A549 (cell line): ENCODE measurements around the gene SLC8A2. TPM values are rescaled to one million over a fixed set of nuclear protein-coding genes. Genes with fewer than 3 reads are reported as not detected.

Experiments used
- ATAC-seq, 2 experiments: fragments of 200-7000 bp in 1 of 2; fragments of >200 bp in 1 of 2; cut with Nextera tagmentation in 1 of 2; cut with Tn5 transposase in 1 of 2; 3 replicates each; pipeline versions ENCODE4 v1.8.0 to v1.9.1; 2018 to 2020; ENCODE audit warnings: mild to moderate bottlenecking in 1 of 2, moderate library complexity in 1 of 2
- CTCF ChIA-PET: fragments of 300-600 bp; sonication (Branson Sonifier 250); formaldehyde crosslinking; extraction: SDS; loops from one replicate; lab custom pipeline; 2021; ENCODE audit warnings: antibody characterized with exemption, inconsistent platforms; lab: Yijun Ruan, JAX
- POLR2A ChIA-PET: fragments of 350-600 bp; formaldehyde crosslinking; extraction: SDS; loops from one replicate; lab custom pipeline; 2021; ENCODE audit warnings: antibody characterized with exemption, inconsistent platforms; lab: Yijun Ruan, JAX
- DNase-seq, 2 experiments: peaks; one replicate each; pipeline versions ENCODE4 v3.0.0 to v3.0.0-alpha.2; 2011 to 2016; ENCODE audit warnings: low read depth in 1 of 2, low spot score in 1 of 2
- FAIRE-seq: peaks from 2 replicates; lab custom pipeline; 2011; peaks lifted over from hg19 to GRCh38; lab: Jason Lieb, UNC
- H3K27ac ChIP-seq, 2 experiments: fragments of >200 bp; sonication (Bioruptor Twin); formaldehyde crosslinking; 3 replicates each; pipeline ENCODE4 v1.5.1; 2016 to 2017
- H3K4me1 ChIP-seq: fragments of >200 bp; sonication (Bioruptor Twin); formaldehyde crosslinking; 3 replicates; pipeline ENCODE4 v1.6.1; 2016
- H3K4me2 ChIP-seq: fragments of >200 bp; sonication (Bioruptor Twin); formaldehyde crosslinking; 3 replicates; pipeline ENCODE4 v1.6.1; 2016
- H3K4me3 ChIP-seq: fragments of >200 bp; sonication (Bioruptor Twin); formaldehyde crosslinking; 3 replicates; pipeline ENCODE4 v1.5.1; 2016
- H3K9me3 ChIP-seq: fragments of >200 bp; sonication (Bioruptor Twin); formaldehyde crosslinking; 3 replicates; pipeline ENCODE4 v1.6.1; 2016
- ATOH8 ChIP-seq: fragments of 250-450 bp; sonication (Bioruptor Pico); IDR thresholded peaks from 2 replicates; pipeline ENCODE4 v1.5.0; 2020; ENCODE audit warnings: low read depth, mild to moderate bottlenecking, moderate library complexity
- CHD2 ChIP-seq: fragments of 150-350 bp; IDR thresholded peaks from 2 replicates; pipeline ENCODE4 v1.6.1; 2014; ENCODE audit warnings: low read length; ENCODE audit not compliant: partially characterized antibody
- CTCF ChIP-seq: fragments of >200 bp; sonication (Bioruptor Twin); formaldehyde crosslinking; IDR thresholded peaks from 3 replicates; pipeline ENCODE4 v1.5.1; 2016
- EHF ChIP-seq: fragments of 250-450 bp; sonication (Bioruptor Pico); IDR thresholded peaks from 2 replicates; pipeline ENCODE4 v1.5.0; 2020; ENCODE audit warnings: mild to moderate bottlenecking
- FOXS1 ChIP-seq: fragments of 250-450 bp; sonication (Bioruptor Pico); IDR thresholded peaks from 2 replicates; pipeline ENCODE4 v1.5.0; 2020; ENCODE audit warnings: mild to moderate bottlenecking, moderate library complexity
- GATA3 ChIP-seq: IDR thresholded peaks from 2 replicates; pipeline ENCODE4 v1.6.1; 2012; ENCODE audit warnings: borderline replicate concordance
- HOXA7 ChIP-seq: fragments of 250-450 bp; sonication (Bioruptor Pico); IDR thresholded peaks from 2 replicates; pipeline ENCODE4 v1.5.0; 2020; ENCODE audit warnings: mild to moderate bottlenecking, moderate library complexity
- KDM1A ChIP-seq: fragments of 200-600 bp; sonication (generic); IDR thresholded peaks from 2 replicates; pipeline ENCODE4 v1.6.1; 2016; ENCODE audit warnings: low read depth, mild to moderate bottlenecking
- KDM5A ChIP-seq: fragments of 200-600 bp; sonication (generic); IDR thresholded peaks from 2 replicates; pipeline ENCODE4 v1.6.1; 2016; ENCODE audit warnings: antibody characterized with exemption, mild to moderate bottlenecking
- MAFK ChIP-seq: fragments of 450-650 bp; IDR thresholded peaks from 2 replicates; pipeline ENCODE4 v1.6.1; 2014; ENCODE audit not compliant: partially characterized antibody
- MAX ChIP-seq: IDR thresholded peaks from 2 replicates; pipeline ENCODE4 v1.6.1; 2012
- MYC ChIP-seq: IDR thresholded peaks from 2 replicates; pipeline ENCODE4 v1.6.1; 2012; ENCODE audit warnings: mild to moderate bottlenecking, inconsistent platforms, low read length, improper control_type of control experiment, borderline replicate concordance
- PHF8 ChIP-seq: fragments of 200-600 bp; sonication (generic); IDR thresholded peaks from 2 replicates; pipeline ENCODE4 v1.6.1; 2016; ENCODE audit warnings: low read depth, mild to moderate bottlenecking, antibody characterized with exemption, moderate library complexity, borderline replicate concordance
- RARB ChIP-seq: fragments of 250-450 bp; sonication (Bioruptor Pico); IDR thresholded peaks from 2 replicates; pipeline ENCODE4 v1.8.0; 2021; ENCODE audit warnings: mild to moderate bottlenecking, moderate library complexity
- REST ChIP-seq: fragments of 200-600 bp; sonication (generic); IDR thresholded peaks from 2 replicates; pipeline ENCODE4 v1.6.1; 2016; ENCODE audit warnings: antibody characterized with exemption, mild to moderate bottlenecking, moderate library complexity
- SREBF2 ChIP-seq: fragments of 450-650 bp; IDR thresholded peaks from 2 replicates; pipeline ENCODE4 v1.6.1; 2014; ENCODE audit warnings: mild to moderate bottlenecking, moderate library complexity
- TP53 ChIP-seq: fragments of 250-450 bp; sonication (Bioruptor Pico); IDR thresholded peaks from 2 replicates; pipeline ENCODE4 v1.5.0; 2021; ENCODE audit warnings: mild to moderate bottlenecking, moderate library complexity
- USF2 ChIP-seq: fragments of 450-650 bp; IDR thresholded peaks from 2 replicates; pipeline ENCODE4 v1.6.1; 2014; ENCODE audit warnings: antibody characterized with exemption
- ZNF302 ChIP-seq: fragments of 250-450 bp; sonication (Bioruptor Pico); IDR thresholded peaks from 2 replicates; pipeline ENCODE4 v1.9.0; 2021; ENCODE audit warnings: inconsistent platforms, mild to moderate bottlenecking, moderate library complexity
- ZSCAN20 ChIP-seq: fragments of 250-450 bp; sonication (Bioruptor Pico); IDR thresholded peaks from 2 replicates; pipeline ENCODE4 v1.8.0; 2022; ENCODE audit warnings: mild to moderate bottlenecking, moderate library complexity
- WGBS: methylation state at CpG from one replicate; pipeline ENCODE4 v1.1.6; 2017; ENCODE audit errors: missing lambda C conversion rate; 5-methylcytosine and 5-hydroxymethylcytosine counted together
- polyA plus RNA-seq, 4 experiments: library from polyadenylated mRNA; depleted of rRNA in 3 of 4; stranded (reverse); fragments of >200 nt; fragmentation: RNase III in 1 of 4; extraction: RNeasy Plus Mini Kit Qiagen cat#74134 plus additional on column Dnase treatment in 1 of 4; gene quantifications; 2 replicates in 3 of 4; 3 replicates in 1 of 4; pipeline ENCODE4 v1.2.3, GENCODE V29; 2011 to 2017

Gene SLC8A2
- polyA plus RNA-seq, 2 of the 4 experiments (the other 2 are of a cell fraction), result 0.15 to 0.35 TPM

GRCh38 chr19:47495478-47496372, 24.0 kb upstream of the SLC8A2 start:
- Histone ChIP-seq H3K4me1 (no peaks in the 10 kb centered on the region), H3K4me2 (no peak overlapping the region), H3K9me3 (no peaks in the 10 kb centered on the region), H3K27ac (no peak overlapping the region), H3K4me3 (no peak overlapping the region)
- no peak for DNase-seq
- WGBS, result 86% methylated on average over 16 of the region's 17 CpGs
- ChIA-PET POLR2A (no interaction called here), CTCF (interaction anchor here (0.8 to 9.7 kb wide), 10 partner anchors 9 to 294 kb away, joined by 3 to 58 read pairs (median 6); partner anchors contain the start of genes KPTN and NAPA)
- TF ChIP-seq RARB (no peak), ZSCAN20 (CRISPR knock-in tag) (no peak), GATA3 (no peak), MAFK (no peak), CTCF (no peak), KDM1A (no peak), MAX (no peak)
- ATAC-seq, result no peak
- FAIRE-seq, result no peak

GRCh38 chr19:47494729-47495128, 23.0 kb upstream of the SLC8A2 start:
- POLR2A ChIA-PET, result no interaction called here
- DNase-seq (no peak), FAIRE-seq (no peak), ATAC-seq (no peak)
- TF ChIP-seq EHF (CRISPR knock-in tag), result no peak
- no peak for TF ChIP-seq CHD2
- no peak for TF ChIP-seq MYC
- TF ChIP-seq ATOH8 (CRISPR knock-in tag), result no peak
- no peak for TF ChIP-seq PHF8
- TF ChIP-seq ZSCAN20 (CRISPR knock-in tag), result no peak
- no peak for TF ChIP-seq KDM5A
- no peak for TF ChIP-seq REST
- no peak for TF ChIP-seq HOXA7 (CRISPR knock-in tag)
- no peak for TF ChIP-seq USF2
- TF ChIP-seq FOXS1 (CRISPR knock-in tag), result no peak
- TF ChIP-seq ZNF302, result no peak
- TF ChIP-seq RARB, result no peak
- no peak for TF ChIP-seq SREBF2
- no peak for TF ChIP-seq TP53 (CRISPR knock-in tag)
- no peak overlapping the region for H3K4me3 ChIP-seq
- H3K4me2 ChIP-seq, result no peak overlapping the region
- CTCF ChIA-PET, result interaction anchor here (0.8 to 9.7 kb wide), 7 partner anchors 8 to 219 kb away, joined by 3 to 58 read pairs (median 8); partner anchors contain the start of gene KPTN
- no peak overlapping the region for H3K27ac ChIP-seq
- no peaks in the 10 kb centered on the region for H3K4me1 ChIP-seq
- 80% methylated on average over 9 of the region's 9 CpGs for WGBS
- no peaks in the 10 kb centered on the region for H3K9me3 ChIP-seq
